Parathyroid adenoma (tissue), 2 donors: ENCODE measurements around the gene FES.
A peak's percentile ranks its signal among the peaks of the same experiment; 100 is the strongest.

Experiments
- H2AFZ ChIP-seq: fragments of 300-600 bp; sonication (generic); one replicate; pipeline ENCODE4 v1.7.0; 2017; ENCODE audit warnings: antibody characterized with exemption, mild to moderate bottlenecking
- H3K27ac ChIP-seq: fragments of 300-600 bp; sonication (generic); one replicate; pipeline ENCODE4 v1.7.0; 2017
- H3K27me3 ChIP-seq: fragments of 300-600 bp; sonication (generic); one replicate; pipeline ENCODE4 v1.7.0; 2017; ENCODE audit warnings: low read length; ENCODE audit not compliant: control insufficient read depth, insufficient read depth
- H3K36me3 ChIP-seq: fragments of 300-600 bp; sonication (generic); one replicate; pipeline ENCODE4 v1.7.0; 2017; ENCODE audit warnings: low read length; ENCODE audit not compliant: control insufficient read depth, insufficient read depth
- H3K4me1 ChIP-seq: fragments of 300-600 bp; sonication (generic); one replicate; pipeline ENCODE4 v1.7.0; 2017; ENCODE audit warnings: control low read depth
- H3K4me2 ChIP-seq: fragments of 300-600 bp; sonication (generic); one replicate; pipeline ENCODE4 v1.7.0; 2017; ENCODE audit warnings: low read length
- H3K4me3 ChIP-seq: fragments of 300-600 bp; sonication (generic); one replicate; pipeline ENCODE4 v1.7.0; 2017; ENCODE audit warnings: low read depth, low read length
- H3K79me2 ChIP-seq: fragments of 300-600 bp; sonication (generic); one replicate; pipeline ENCODE4 v1.7.0; 2017; ENCODE audit warnings: control low read depth
- H3K9ac ChIP-seq: fragments of 300-600 bp; sonication (generic); one replicate; pipeline ENCODE4 v1.7.0; 2017; ENCODE audit warnings: mild to moderate bottlenecking
- H3K9me3 ChIP-seq: fragments of 300-600 bp; sonication (generic); one replicate; pipeline ENCODE4 v1.7.0; 2017; ENCODE audit warnings: low read length; ENCODE audit not compliant: control insufficient read depth
- CTCF ChIP-seq: fragments of 300-600 bp; sonication (generic); IDR thresholded peaks from one replicate; pipeline ENCODE4 v1.7.0; 2017; ENCODE audit warnings: antibody characterized with exemption, mild to moderate bottlenecking
- donor health status: primary hyperparathyroidism.

FES gene

GRCh38 chr15:90870354-90871138, 13.8 kb upstream of the FES start:
- H3K9ac ChIP-seq = peak overlapping the region; percentile 67
- H3K9me3 ChIP-seq = no peaks in the 10 kb centered on the region
- peak overlapping the region; percentile 92 for H3K4me2 ChIP-seq
- H3K79me2 ChIP-seq = no peaks in the 10 kb centered on the region
- TF ChIP-seq CTCF = no peak
- H3K4me3 ChIP-seq = peak overlapping the region; percentile 80
- H3K4me1 ChIP-seq = peaks cover 13% of the 10 kb centered on the region
- H2AFZ ChIP-seq = peak overlapping the region; percentile 84
- peak overlapping the region; percentile 76 for H3K27ac ChIP-seq
- no peaks in the 10 kb centered on the region for H3K36me3 ChIP-seq
- no peaks in the 10 kb centered on the region for H3K27me3 ChIP-seq

- peak overlapping the region; percentile 67 for H3K9ac ChIP-seq
- H3K9me3 ChIP-seq = no peaks in the 10 kb centered on the region
- H3K27me3 ChIP-seq = no peaks in the 10 kb centered on the region
- peak overlapping the region; percentile 80 for H3K4me3 ChIP-seq
- H3K4me1 ChIP-seq = peaks cover 13% of the 10 kb centered on the region
- peak overlapping the region; percentile 76 for H3K27ac ChIP-seq
- H3K79me2 ChIP-seq = no peaks in the 10 kb centered on the region
- H3K4me2 ChIP-seq = peak overlapping the region; percentile 92
- peak overlapping the region; percentile 84 for H2AFZ ChIP-seq
- no peaks in the 10 kb centered on the region for H3K36me3 ChIP-seq
- TF ChIP-seq CTCF = no peak
Observed at GRCh38 chr15:90871139-90871715, 13.1 kb upstream of the FES start.

GRCh38 chr15:90871716-90872485, 12.4 kb upstream of the FES start:
- Histone ChIP-seq H3K9me3 (no peaks in the 10 kb centered on the region), H3K4me2 (peak overlapping the region; percentile 91), H3K4me3 (peak overlapping the region; percentile 77), H3K4me1 (peaks cover 13% of the 10 kb centered on the region), H3K9ac (peak overlapping the region; percentile 28), H2AFZ (peak overlapping the region; percentile 58), H3K36me3 (no peaks in the 10 kb centered on the region), H3K27ac (peak overlapping the region; percentile 61), H3K79me2 (no peaks in the 10 kb centered on the region), H3K27me3 (no peaks in the 10 kb centered on the region)
- TF ChIP-seq CTCF = no peak

- H3K9ac ChIP-seq = peak overlapping the region; percentile 28
- peak overlapping the region; percentile 91 for H3K4me2 ChIP-seq
- peak overlapping the region; percentile 77 for H3K4me3 ChIP-seq
- no peak for TF ChIP-seq CTCF
- peaks cover 13% of the 10 kb centered on the region for H3K4me1 ChIP-seq
- peak overlapping the region; percentile 61 for H3K27ac ChIP-seq
- H3K9me3 ChIP-seq = no peaks in the 10 kb centered on the region
- no peaks in the 10 kb centered on the region for H3K36me3 ChIP-seq
- no peaks in the 10 kb centered on the region for H3K27me3 ChIP-seq
- peak overlapping the region; percentile 58 for H2AFZ ChIP-seq
- no peaks in the 10 kb centered on the region for H3K79me2 ChIP-seq
Observed at GRCh38 chr15:90872486-90873184, 11.7 kb upstream of the FES start.
